GM06990 (cell line): Measurements from ENCODE around the gene SIGLEC10.
"Not testable (repeated sequence)": the region's sequence is repeated elsewhere in the genome, so short reads cannot be mapped to it uniquely, and the experiment has no call there.

ENCODE experiments used
- DNase-seq: peaks from one replicate; pipeline ENCODE4 v3.0.0-alpha.2; 2011; ENCODE audit not compliant: insufficient read length; ENCODE audit errors: extremely low read depth
- H3K27me3 ChIP-seq: replicated peaks from 2 replicates; pipeline ENCODE4 v1.6.0; 2011; ENCODE audit warnings: low read length; ENCODE audit not compliant: control insufficient read depth, insufficient read depth
- H3K36me3 ChIP-seq: 2 replicates; pipeline ENCODE4 v1.5.1; 2011; ENCODE audit warnings: low read length; ENCODE audit not compliant: control insufficient read depth, insufficient read depth
- H3K4me3 ChIP-seq: replicated peaks from 2 replicates; pipeline ENCODE4 v1.5.1; 2011; ENCODE audit warnings: low read depth, mild to moderate bottlenecking, control low read depth, low read length
- TF ChIP-seq, protein P1 (sequence below): IDR thresholded peaks from 2 replicates; pipeline ENCODE4 v1.5.1; 2011; ENCODE audit warnings: low read length, control low read depth, mild to moderate bottlenecking, inconsistent platforms; ENCODE audit not compliant: insufficient read depth, poor library complexity, severe bottlenecking

Gene SIGLEC10, protein sequence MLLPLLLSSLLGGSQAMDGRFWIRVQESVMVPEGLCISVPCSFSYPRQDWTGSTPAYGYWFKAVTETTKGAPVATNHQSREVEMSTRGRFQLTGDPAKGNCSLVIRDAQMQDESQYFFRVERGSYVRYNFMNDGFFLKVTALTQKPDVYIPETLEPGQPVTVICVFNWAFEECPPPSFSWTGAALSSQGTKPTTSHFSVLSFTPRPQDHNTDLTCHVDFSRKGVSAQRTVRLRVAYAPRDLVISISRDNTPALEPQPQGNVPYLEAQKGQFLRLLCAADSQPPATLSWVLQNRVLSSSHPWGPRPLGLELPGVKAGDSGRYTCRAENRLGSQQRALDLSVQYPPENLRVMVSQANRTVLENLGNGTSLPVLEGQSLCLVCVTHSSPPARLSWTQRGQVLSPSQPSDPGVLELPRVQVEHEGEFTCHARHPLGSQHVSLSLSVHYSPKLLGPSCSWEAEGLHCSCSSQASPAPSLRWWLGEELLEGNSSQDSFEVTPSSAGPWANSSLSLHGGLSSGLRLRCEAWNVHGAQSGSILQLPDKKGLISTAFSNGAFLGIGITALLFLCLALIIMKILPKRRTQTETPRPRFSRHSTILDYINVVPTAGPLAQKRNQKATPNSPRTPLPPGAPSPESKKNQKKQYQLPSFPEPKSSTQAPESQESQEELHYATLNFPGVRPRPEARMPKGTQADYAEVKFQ

GRCh38 chr19:51417107-51417809 is at the start of gene SIGLEC10:
Gene SIGLEC10 (minus strand): TSS chr19:51417642. CDS start chr19:51417581, 61 bp downstream.
- TF ChIP-seq, protein P1, sequence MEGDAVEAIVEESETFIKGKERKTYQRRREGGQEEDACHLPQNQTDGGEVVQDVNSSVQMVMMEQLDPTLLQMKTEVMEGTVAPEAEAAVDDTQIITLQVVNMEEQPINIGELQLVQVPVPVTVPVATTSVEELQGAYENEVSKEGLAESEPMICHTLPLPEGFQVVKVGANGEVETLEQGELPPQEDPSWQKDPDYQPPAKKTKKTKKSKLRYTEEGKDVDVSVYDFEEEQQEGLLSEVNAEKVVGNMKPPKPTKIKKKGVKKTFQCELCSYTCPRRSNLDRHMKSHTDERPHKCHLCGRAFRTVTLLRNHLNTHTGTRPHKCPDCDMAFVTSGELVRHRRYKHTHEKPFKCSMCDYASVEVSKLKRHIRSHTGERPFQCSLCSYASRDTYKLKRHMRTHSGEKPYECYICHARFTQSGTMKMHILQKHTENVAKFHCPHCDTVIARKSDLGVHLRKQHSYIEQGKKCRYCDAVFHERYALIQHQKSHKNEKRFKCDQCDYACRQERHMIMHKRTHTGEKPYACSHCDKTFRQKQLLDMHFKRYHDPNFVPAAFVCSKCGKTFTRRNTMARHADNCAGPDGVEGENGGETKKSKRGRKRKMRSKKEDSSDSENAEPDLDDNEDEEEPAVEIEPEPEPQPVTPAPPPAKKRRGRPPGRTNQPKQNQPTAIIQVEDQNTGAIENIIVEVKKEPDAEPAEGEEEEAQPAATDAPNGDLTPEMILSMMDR = no peak

GRCh38 chr19:51466723-51467122 is 49.3 kb upstream of the SIGLEC10 start:
- Histone ChIP-seq H3K36me3 (no peaks in the 10 kb centered on the region), H3K4me3 (no peak overlapping the region), H3K27me3 (peaks cover 1% of the 10 kb centered on the region; the same call in 1 of the 2 replicates)
- TF ChIP-seq, protein P1 = no peak
- DNase-seq = no peak

More at GRCh38 chr19:51417107-51417809, at the start of gene SIGLEC10:
- no peaks in the 10 kb centered on the region; the same call in none of the 2 replicates for H3K36me3 ChIP-seq
- H3K4me3 ChIP-seq = peak within 1 kb of the TSS; percentile 53
- H3K27me3 ChIP-seq = no peaks in the 10 kb centered on the region
- DNase-seq = peak; percentile 80

GRCh38 chr19:51463976-51464581 is 46.6 kb upstream of the SIGLEC10 start:
- H3K36me3 ChIP-seq = not testable (repeated sequence)

GRCh38 chr19:51462681-51463080 is 45.2 kb upstream of the SIGLEC10 start:
- no peaks in the 10 kb centered on the region; the same call in 1 of the 2 replicates for H3K27me3 ChIP-seq
- no peaks in the 10 kb centered on the region for H3K36me3 ChIP-seq
- no peak for DNase-seq
- no peak overlapping the region for H3K4me3 ChIP-seq
- TF ChIP-seq, protein P1 = no peak

More at GRCh38 chr19:51463976-51464581, 46.6 kb upstream of the SIGLEC10 start:
- not testable (repeated sequence) for H3K27me3 ChIP-seq, H3K4me3 ChIP-seq, DNase-seq

- no peak overlapping the region for H3K4me3 ChIP-seq
- TF ChIP-seq, protein P1 = no peak
- H3K27me3 ChIP-seq = no peaks in the 10 kb centered on the region; the same call in 1 of the 2 replicates
- H3K36me3 ChIP-seq = no peaks in the 10 kb centered on the region
- no peak for DNase-seq
These were observed 44.8 kb upstream of the SIGLEC10 start for GRCh38 chr19:51462276-51462675.
